Right cardiac atrium (tissue), 5 donors: ENCODE results near the gene FAM167B. TPM values are rescaled to one million over a fixed set of nuclear protein-coding genes. Genes with fewer than 3 reads are reported as not detected.

Experiments
- ATAC-seq, 2 donors: fragments of 200-7000 bp; cut with Tn5 transposase; one replicate each; pipeline versions ENCODE4 v1.8.0 to v1.9.1; 2020; ENCODE audit warnings: moderate library complexity in 2 of 2, mild to moderate bottlenecking in 1 of 2
- DNase-seq, 3 donors: peaks; one replicate each; pipeline ENCODE4 v3.0.0-alpha.2; 2020
- H3K27ac ChIP-seq: one replicate; pipeline ENCODE4 v1.5.1; 2013; ENCODE audit warnings: mild to moderate bottlenecking, low read length, control low read depth, moderate library complexity
- H3K27me3 ChIP-seq: one replicate; pipeline ENCODE4 v1.6.1; 2013; ENCODE audit not compliant: control insufficient read depth, insufficient read depth
- H3K4me1 ChIP-seq: one replicate; pipeline ENCODE4 v1.6.1; 2013; ENCODE audit warnings: low read length; ENCODE audit not compliant: control insufficient read depth, insufficient read depth
- H3K4me3 ChIP-seq: one replicate; pipeline ENCODE4 v1.5.1; 2013; ENCODE audit warnings: low read length, control low read depth
- H3K9me3 ChIP-seq: one replicate; pipeline ENCODE4 v1.6.1; 2013; ENCODE audit warnings: low read length; ENCODE audit not compliant: control insufficient read depth
- WGBS: extraction: QIAGEN DNeasy Blood & Tissue Kit; methylation state at CpG from one replicate; pipeline ENCODE4 v1.1.7; 2013; 5-methylcytosine and 5-hydroxymethylcytosine counted together
- intact Hi-C, 4 donors: fragments of 100-400 bp; cut with DNase I; formaldehyde crosslinking; loops; one replicate each; pipeline versions ENCODE4 v1.11.0 to v1.14.0; 2022 to 2023
- polyA plus RNA-seq: library from polyadenylated mRNA; stranded (reverse); fragments of 200-250 nt; gene quantifications from one replicate; pipeline ENCODE4 v1.2.3, GENCODE V29; 2013
- total RNA-seq, 4 donors: library from RNA; stranded (reverse); fragmentation: NEBNext Ultra II Directional; extraction: Animal tissue kit (Norgen Biotek cat#: 25700); gene quantifications; one replicate each; pipeline ENCODE4 v1.2.1, GENCODE V29; 2021
- donor health status: healthy with polysubstance abuse.
- donor health status: DM: no; HTN: yes; CAD: no.
- donor health status: DM: no; HTN: no; CAD: no.
- donor health status: DM: no; HTN: yes; CAD: no; lungs with severe emphysema.
- donor health status: DM: yes; HTN: yes; CAD: no.

Gene FAM167B
- total and polyA plus RNA-seq, 5 donors = 2.0 to 6.5 (median 4.0) TPM

- ATAC-seq (no peak), DNase-seq (no peak)
- Histone ChIP-seq H3K4me1 (peaks cover 7% of the 10 kb centered on the region), H3K9me3 (no peaks in the 10 kb centered on the region), H3K4me3 (no peak overlapping the region), H3K27ac (no peak overlapping the region), H3K27me3 (no peaks in the 10 kb centered on the region)
- WGBS = 86% methylated on average over 6 of the region's 6 CpGs
- intact Hi-C loops = no loop called here
Measured at GRCh38 chr1:32208469-32208868, 38.6 kb upstream of the FAM167B start.

- Histone ChIP-seq H3K9me3 (no peaks in the 10 kb centered on the region), H3K4me3 (no peak within 1 kb of the TSS), H3K27me3 (no peaks in the 10 kb centered on the region), H3K4me1 (peaks cover 7% of the 10 kb centered on the region), H3K27ac (no peak within 1 kb of the TSS)
- peak in 2 of 3 donors; percentile 37 to 68 for DNase-seq
- 73% methylated on average over 5 of the region's 5 CpGs for WGBS
- no peak for ATAC-seq
- intact Hi-C loops = no loop called here
Measured at GRCh38 chr1:32208891-32209328, 38.1 kb upstream of the FAM167B start, which contains the start of gene DCDC2B. TSS of gene DCDC2B (plus strand) at chr1:32209089. CDS start at chr1:32209094, 5 bp downstream.

GRCh38 chr1:32215629-32216480, 31.2 kb upstream of the FAM167B start:
- Histone ChIP-seq H3K4me3 (no peak overlapping the region), H3K27ac (no peak overlapping the region), H3K4me1 (no peaks in the 10 kb centered on the region), H3K27me3 (no peaks in the 10 kb centered on the region), H3K9me3 (no peaks in the 10 kb centered on the region)
- intact Hi-C loops = loop anchor here in 1 of 4 donors (10.0 kb wide), 1 partner anchor 119 kb away; the partner anchor contains the start of gene MARCKSL1
- ATAC-seq = peak; percentile 59 to 75
- DNase-seq = peak; percentile 60 to 74 (median 73)
- WGBS = 74% methylated on average over 10 of the region's 10 CpGs

GRCh38 chr1:32216566-32216965, 30.5 kb upstream of the FAM167B start:
- Histone ChIP-seq H3K9me3 (no peaks in the 10 kb centered on the region), H3K27ac (no peak overlapping the region), H3K27me3 (no peaks in the 10 kb centered on the region), H3K4me3 (no peak overlapping the region), H3K4me1 (peaks cover 4% of the 10 kb centered on the region)
- intact Hi-C loops = loop anchor here in 1 of 4 donors (10.0 kb wide), 1 partner anchor 118 kb away; the partner anchor contains the start of gene MARCKSL1
- DNase-seq = peak in 1 of 3 donors; percentile 46
- 85% methylated on average over 5 of the region's 5 CpGs for WGBS
- ATAC-seq = no peak

GRCh38 chr1:32219022-32219421, 28.0 kb upstream of the FAM167B start:
- H3K27ac ChIP-seq = no peak overlapping the region
- DNase-seq (no peak), ATAC-seq (no peak)
- H3K4me1 ChIP-seq = peaks cover 8% of the 10 kb centered on the region
- WGBS = 87% methylated on average over 7 of the region's 7 CpGs
- intact Hi-C loops = loop anchor here in 1 of 4 donors (10.0 kb wide), 1 partner anchor 116 kb away; the partner anchor contains the start of gene MARCKSL1
- no peak overlapping the region for H3K4me3 ChIP-seq
- no peaks in the 10 kb centered on the region for H3K9me3 ChIP-seq
- H3K27me3 ChIP-seq = no peaks in the 10 kb centered on the region

- no peak for DNase-seq
- Histone ChIP-seq H3K4me3 (peak overlapping the region; percentile 99), H3K9me3 (no peaks in the 10 kb centered on the region), H3K4me1 (peaks cover 8% of the 10 kb centered on the region), H3K27ac (no peak overlapping the region), H3K27me3 (no peaks in the 10 kb centered on the region)
- WGBS = 93% methylated on average over 4 of the region's 4 CpGs
- intact Hi-C loops = no loop called here
- ATAC-seq = peak in 1 of 2 donors; percentile 1
Measured at GRCh38 chr1:32220746-32221580, 26.1 kb upstream of the FAM167B start.

- peak overlapping the region; percentile 99 for H3K4me3 ChIP-seq
- H3K9me3 ChIP-seq = no peaks in the 10 kb centered on the region
- no peak for DNase-seq
- no peak for ATAC-seq
- no peak overlapping the region for H3K27ac ChIP-seq
- no peaks in the 10 kb centered on the region for H3K27me3 ChIP-seq
- WGBS = 7% methylated on average over 13 of the region's 13 CpGs
- intact Hi-C loops = no loop called here
- peaks cover 8% of the 10 kb centered on the region for H3K4me1 ChIP-seq
Measured at GRCh38 chr1:32221581-32221979, 25.4 kb upstream of the FAM167B start.

- Histone ChIP-seq H3K9me3 (no peaks in the 10 kb centered on the region), H3K4me3 (peak within 1 kb of the TSS; percentile 99), H3K27ac (peak within 1 kb of the TSS; percentile 98), H3K27me3 (no peaks in the 10 kb centered on the region), H3K4me1 (peaks cover 8% of the 10 kb centered on the region)
- ATAC-seq (peak; percentile 95 to 96), DNase-seq (peak; percentile 93 to 97 (median 95))
- intact Hi-C loops = no loop called here
- under 1% methylated on average over 46 of the region's 46 CpGs for WGBS
Measured at GRCh38 chr1:32221980-32222755, 24.9 kb upstream of the FAM167B start, which contains the start of the genes EIF3I and TMEM234. TSS of gene EIF3I (plus strand) at chr1:32222407. CDS start at chr1:32222442, 35 bp downstream. TSS of gene TMEM234 (minus strand) at chr1:32222353. CDS start at chr1:32222322, 31 bp downstream.

GRCh38 chr1:32223683-32224082, 23.3 kb upstream of the FAM167B start:
- Histone ChIP-seq H3K27ac (peak overlapping the region; percentile 46), H3K4me1 (peaks cover 8% of the 10 kb centered on the region), H3K27me3 (no peaks in the 10 kb centered on the region), H3K4me3 (no peak overlapping the region), H3K9me3 (no peaks in the 10 kb centered on the region)
- WGBS = 59% methylated on average over 3 of the region's 3 CpGs
- ATAC-seq (no peak), DNase-seq (no peak)
- intact Hi-C loops = no loop called here

- WGBS = 86% methylated on average over 4 of the region's 4 CpGs
- no peak overlapping the region for H3K4me3 ChIP-seq
- no peaks in the 10 kb centered on the region for H3K9me3 ChIP-seq
- no peak for DNase-seq
- intact Hi-C loops = no loop called here
- H3K27ac ChIP-seq = no peak overlapping the region
- no peaks in the 10 kb centered on the region for H3K27me3 ChIP-seq
- ATAC-seq = no peak
- peaks cover 8% of the 10 kb centered on the region for H3K4me1 ChIP-seq
Measured at GRCh38 chr1:32224285-32224684, 22.7 kb upstream of the FAM167B start.
